HG03097 (cell line): ENCODE measurements around the gene SLC25A26.

Experiments used
- ATAC-seq: cut with Tn5 transposase; IDR thresholded peaks from one replicate; pipeline ENCODE4 v1.9.1; 2021; ENCODE audit not compliant: unreplicated experiment, low FRiP score

The SLC25A26 gene

DNA sequence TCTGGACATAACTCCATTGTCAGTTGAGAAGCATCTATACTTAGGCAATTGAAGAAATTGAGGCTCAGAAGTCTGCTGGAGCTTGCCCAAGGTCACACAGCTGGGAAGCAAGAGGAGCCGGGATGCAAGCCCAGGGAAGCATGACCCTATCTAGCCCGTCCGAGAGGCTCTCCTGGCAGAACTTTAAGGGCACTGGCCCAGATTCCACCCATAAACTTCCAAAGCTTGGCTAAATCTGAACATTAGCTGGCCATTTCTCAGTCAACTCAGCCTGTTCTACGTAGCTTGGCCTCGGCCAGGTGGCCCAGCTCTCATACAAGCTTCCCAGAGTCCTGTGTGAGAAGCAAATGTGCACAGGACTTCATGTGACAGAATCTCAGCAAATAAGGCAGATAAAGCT, 204.2 kb downstream of the SLC25A26 start:
- ATAC-seq: no peak

DNA sequence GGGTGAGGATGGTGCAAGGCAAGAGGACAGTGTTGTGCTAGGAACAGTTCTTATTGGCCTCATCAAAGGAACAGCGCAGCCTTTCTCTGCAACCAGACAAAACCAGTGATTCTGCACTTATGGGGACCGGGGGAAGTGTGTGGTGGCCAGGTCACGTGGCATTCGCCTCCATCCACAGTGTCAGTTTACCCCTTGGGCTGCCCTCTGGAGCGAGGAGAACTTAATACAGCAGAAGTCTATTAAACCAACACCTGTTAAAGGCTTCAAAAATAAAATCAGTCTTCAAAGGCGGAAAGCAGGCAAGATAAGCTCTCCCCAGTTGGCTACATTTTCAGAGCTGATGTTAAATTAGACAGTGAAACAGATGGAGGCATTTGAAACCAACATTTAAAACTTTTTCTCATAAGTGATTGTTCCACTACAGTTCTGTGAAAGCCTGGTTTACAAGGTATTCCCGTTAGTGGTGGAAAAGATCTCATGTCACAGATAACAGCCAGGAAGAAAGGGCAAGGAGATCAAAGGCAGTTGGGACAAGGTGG, 204.8 kb downstream of the SLC25A26 start:
- no peak for ATAC-seq

- no peak for ATAC-seq
Observed at GRCh38 chr3:66426135-66426534, 205.3 kb downstream of the SLC25A26 start.

- no peak for ATAC-seq
Observed at GRCh38 chr3:66427352-66427751, 206.6 kb downstream of the SLC25A26 start.

GRCh38 chr3:66427951-66428474, 207.2 kb downstream of the SLC25A26 start:
- ATAC-seq: no peak
